GM19099 (cell line): ENCODE data around the gene ISCU.

Experiments used
- POLR2A ChIP-seq: IDR thresholded peaks from 3 replicates; pipeline ENCODE4 v1.6.1; 2011; ENCODE audit warnings: low read depth; ENCODE audit not compliant: insufficient read length; ENCODE audit errors: extremely low read depth

ISCU gene

GRCh38 chr12:108614041-108614440 is 51.6 kb downstream of the ISCU start:
- no peak for TF ChIP-seq POLR2A

- no peak for TF ChIP-seq POLR2A
Measured at GRCh38 chr12:108614639-108615038, 52.2 kb downstream of the ISCU start.

- no peak for TF ChIP-seq POLR2A
Measured at GRCh38 chr12:108615918-108616317, 53.5 kb downstream of the ISCU start.

GRCh38 chr12:108616359-108616758 is 54.0 kb downstream of the ISCU start:
- no peak for TF ChIP-seq POLR2A

- TF ChIP-seq POLR2A = peak; percentile 55
Measured at GRCh38 chr12:108616941-108617858, 54.8 kb downstream of the ISCU start.

GRCh38 chr12:108618079-108618952 is 55.9 kb downstream of the ISCU start:
- no peak for TF ChIP-seq POLR2A
